Measurements from ENCODE around the gene CDH23.

GRCh38 chr10:71457908-71458307 lies 61.2 kb downstream of the CDH23 start:
- TF ChIP-seq EZH2 (IDR thresholded peaks at IDR 0.05; ENCODE audit: insufficient read depth, poor library complexity, severe bottlenecking) (no peak), EZH2phosphoT487 (IDR thresholded peaks at IDR 0.05; ENCODE audit: insufficient read depth, low read depth) (no peak)

Data from GM23248 (cell line).